Stromal cell of bone marrow (primary cell): ENCODE data around the gene GRB10.

ENCODE experiments used
- DNase-seq: peaks from one replicate; pipeline ENCODE4 v3.0.0-alpha.2; 2012; ENCODE audit warnings: low read depth

The GRB10 gene

DNA sequence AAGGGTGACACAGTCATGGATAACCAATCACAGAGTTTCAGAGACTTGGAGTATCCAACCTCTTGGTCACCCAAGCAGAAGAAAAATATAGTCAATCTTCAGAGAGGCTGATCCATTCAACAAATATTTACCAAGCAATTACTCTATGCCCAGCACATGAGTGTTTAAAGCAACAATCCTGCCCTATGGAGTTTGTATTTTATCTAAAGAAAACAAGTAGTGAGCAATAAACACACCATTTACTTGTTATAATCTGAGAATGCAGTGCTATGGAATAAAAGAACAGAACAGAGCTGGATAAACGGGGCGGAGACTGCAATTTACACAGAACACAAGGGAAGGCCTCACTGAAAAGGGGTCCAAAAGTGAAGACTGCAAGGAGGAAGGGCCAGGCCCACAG, 63.8 kb downstream of the GRB10 start:
- no peak for DNase-seq

DNA sequence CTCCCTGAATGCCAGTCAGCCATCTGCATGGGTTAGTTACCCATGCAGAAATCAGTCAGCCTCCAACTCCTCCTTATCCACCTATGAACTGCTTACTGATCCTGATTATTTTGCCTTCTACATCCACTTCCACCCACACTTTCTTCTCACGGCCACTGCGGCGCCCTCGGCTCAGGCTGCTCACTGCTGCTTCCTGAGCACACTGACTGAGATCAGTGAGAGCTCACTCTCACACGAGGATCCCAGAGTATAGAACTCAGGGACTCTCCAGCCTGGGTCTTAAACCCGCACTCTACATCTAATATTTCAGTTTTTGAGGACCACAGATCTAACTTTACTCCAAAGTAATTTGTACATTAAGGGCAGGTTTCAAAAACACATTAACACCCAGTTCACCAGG, 64.4 kb downstream of the GRB10 start:
- no peak for DNase-seq

DNA sequence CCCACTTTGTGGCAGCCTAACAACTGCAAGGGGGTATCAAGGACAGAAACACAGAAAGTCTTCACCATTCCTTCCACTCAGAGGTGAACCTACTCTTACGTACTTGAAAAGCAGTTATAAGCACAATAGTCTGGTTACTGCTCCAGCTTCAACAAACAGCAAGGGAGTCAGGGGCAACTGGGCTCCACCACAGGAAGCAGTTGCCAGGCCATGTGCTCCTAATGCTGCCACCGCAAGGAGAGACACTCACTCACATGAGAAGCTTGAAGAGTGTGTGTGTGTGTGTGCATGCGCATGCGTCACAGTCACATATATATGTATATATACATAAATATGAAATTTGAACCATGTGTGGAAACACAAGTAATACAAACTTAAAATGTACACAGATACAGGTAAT, 65.5 kb downstream of the GRB10 start:
- DNase-seq = no peak

DNA sequence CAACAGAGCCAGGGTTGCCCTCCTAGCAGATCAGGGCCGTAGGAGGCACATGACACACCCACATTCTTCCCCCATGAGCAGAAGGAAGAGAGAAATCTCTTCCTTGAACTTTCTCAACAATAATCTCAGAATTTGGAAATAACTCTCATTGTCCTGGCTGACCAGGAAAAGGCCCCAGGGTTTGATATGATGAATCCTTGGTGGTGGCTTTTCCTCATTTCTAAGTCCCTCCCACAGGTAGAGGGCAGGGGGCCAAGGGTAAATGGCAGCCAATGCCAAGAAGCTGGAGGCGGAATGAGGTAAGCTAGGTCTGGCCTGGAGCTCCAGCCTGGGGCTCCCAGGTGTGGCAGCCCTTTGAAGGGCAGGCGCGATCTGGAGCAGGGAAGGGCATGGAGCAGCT, 67.8 kb downstream of the GRB10 start:
- no peak for DNase-seq

DNA sequence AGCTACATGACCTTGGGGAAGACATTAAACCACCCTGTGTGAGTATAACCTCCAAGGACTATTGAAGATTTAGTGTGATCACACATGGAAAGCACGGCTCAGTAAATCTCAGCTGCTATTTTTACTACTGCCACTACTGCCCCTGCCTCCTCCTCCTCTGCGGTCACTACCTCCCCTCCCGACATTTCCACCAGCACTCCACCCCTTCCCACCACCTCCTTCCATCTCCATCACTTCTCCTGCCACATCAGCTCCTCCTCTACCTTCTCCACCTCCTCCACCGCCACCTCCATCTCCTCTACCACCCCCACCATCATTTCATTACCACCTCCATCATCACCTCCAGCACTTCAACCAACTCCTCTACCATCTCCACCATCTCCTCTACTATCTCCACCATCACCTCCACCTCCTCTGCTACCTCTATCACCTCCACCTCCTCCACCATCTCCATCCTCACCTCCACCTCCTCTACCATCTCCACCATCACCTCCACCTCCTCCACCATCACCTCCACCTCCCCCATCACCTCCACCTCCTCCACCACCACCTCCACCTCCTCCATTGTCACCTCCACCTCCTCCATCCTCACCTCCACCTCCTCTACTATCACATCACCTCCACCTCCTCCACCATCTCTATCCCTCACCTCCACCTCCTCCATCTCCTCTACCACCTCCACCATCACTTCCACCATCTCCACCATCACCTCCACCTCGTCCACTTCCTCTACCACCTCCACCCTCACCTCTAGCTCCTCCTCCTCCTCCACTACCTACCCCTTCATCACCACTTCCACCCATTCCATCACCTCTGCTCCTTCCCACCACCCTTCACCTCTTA, 69.4 kb downstream of the GRB10 start:
- no peak for DNase-seq

DNA sequence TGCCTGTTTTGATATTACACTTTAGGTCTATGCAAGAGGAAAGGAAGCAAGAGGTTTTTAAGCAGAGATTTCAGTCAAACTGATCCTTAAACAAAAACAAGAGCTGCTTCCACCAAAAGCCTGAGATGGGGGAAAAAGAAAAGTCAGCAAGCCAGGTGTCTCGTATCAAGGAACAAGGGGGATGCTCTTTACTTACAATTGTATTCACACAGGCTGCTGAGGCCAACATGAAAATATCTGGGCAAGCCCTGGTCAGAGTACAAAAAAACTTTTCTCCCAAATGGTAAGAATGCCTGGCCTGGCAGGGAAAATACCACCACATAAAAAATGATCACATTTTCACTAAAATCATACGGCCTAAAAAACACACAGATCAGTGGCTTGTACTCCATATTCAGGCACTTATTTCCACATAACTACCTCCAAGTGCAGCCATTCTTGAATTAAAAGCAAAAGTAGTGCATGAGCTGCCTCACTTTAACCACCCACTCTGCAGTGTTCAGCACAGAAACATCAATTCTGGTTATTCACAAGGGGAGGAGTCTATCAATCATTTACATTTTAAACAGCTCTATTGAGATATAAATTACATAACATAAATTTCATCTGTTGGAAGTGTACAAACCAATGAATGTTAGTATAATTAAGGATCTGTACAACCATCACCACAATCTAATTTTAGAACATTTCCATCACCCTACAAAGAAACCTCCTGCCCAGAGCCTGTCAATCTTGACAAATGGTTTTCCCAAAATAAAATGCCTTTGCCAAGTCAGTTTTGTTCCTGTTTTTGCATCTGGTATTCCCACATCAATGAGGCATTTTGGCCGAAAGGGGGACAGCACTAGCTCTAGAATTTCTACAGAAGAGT, 70.2 kb downstream of the GRB10 start:
- no peak for DNase-seq

DNA sequence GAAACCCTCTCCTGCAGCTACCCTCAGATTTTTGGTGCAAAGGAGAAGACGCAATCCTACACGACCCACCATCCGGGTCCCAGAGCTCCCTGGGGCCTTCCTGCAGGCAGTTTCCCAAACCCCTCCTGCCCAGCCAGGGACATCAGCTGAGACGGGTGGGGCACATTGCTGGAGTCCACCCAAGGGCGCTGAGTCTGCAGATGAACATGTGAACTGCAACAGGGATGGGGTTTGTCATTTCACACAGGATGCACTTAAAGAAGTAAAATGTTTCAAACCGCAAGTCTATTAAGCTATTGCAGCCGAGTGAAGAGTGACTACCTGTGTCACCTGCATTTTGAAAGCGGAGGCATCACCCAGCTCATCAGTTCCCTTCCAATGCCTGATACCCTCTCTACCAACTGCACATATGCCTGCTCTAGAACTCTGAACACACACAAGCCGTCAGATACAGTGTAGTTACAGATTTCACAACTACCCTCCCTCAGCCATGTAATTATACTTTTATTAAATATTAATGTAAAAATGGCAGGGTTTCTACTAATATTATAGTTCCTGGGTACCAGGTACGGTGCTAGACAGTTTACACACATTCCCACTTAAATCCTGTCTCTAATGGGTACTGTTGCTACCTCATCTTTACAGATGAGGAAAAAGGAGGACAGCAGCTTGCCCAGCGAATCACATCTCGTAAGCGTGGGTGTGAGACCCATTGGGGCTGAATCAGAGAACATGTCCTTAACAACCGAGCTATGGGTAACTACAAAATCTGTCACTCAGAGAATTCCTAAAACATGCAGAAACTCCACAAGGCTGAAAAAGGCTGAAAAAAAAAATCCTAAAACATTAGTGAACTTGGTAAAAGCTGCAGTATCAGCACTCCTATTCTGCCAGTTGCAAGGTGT, 71.2 kb downstream of the GRB10 start:
- no peak for DNase-seq

DNA sequence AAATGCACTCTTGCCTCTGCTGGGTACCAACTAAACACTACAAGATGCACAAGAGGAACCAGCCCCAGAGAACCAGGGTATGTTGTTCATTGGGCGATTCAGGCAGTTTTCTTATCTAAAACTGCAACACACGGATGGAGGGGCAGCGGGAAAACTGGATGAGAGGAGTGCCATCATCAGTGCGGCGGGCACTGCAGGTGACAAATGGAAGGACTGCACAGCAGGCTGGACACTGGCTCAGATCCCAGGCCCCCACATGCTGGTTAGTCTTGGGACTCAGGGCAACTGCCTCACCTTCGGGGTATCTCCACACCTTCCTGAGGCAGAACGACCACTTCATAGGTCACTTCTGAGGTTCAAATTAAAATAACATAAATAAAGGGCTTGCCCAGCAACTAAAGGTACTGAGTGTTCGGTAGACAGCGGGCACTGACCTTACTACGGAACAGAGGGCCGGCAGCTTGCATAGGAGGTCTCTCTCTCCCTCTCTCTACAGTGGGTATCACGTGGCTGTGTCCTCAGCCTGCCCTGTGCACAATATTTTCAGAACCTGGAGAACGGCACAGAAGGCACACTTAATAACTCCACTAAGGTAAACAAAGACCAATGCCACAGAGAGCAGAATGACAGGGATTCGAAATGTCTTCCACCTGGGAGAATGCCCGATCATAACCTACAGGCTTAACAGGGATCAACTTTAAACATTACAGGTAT, 72.1 kb downstream of the GRB10 start:
- no peak for DNase-seq

DNA sequence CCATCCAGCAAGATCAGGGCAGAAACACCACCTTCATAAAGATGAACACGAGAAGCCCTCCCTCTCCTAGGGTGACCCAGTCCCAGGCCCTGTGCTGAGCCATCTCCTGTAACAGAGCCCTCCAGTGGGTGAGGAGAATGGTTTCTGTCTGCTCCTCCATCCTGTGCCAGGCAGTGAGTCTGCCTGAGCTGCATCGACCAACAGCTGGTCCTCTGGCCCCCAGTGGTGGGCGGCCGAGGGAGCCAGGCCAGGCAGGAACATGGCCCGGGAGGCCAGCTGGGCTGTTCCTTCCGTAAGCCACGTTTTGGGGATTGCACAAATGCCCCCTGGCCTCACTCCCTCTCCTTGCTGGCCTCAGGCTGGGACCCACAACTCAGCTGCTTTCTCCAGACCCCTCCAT, 73.5 kb downstream of the GRB10 start:
- DNase-seq = no peak

DNA sequence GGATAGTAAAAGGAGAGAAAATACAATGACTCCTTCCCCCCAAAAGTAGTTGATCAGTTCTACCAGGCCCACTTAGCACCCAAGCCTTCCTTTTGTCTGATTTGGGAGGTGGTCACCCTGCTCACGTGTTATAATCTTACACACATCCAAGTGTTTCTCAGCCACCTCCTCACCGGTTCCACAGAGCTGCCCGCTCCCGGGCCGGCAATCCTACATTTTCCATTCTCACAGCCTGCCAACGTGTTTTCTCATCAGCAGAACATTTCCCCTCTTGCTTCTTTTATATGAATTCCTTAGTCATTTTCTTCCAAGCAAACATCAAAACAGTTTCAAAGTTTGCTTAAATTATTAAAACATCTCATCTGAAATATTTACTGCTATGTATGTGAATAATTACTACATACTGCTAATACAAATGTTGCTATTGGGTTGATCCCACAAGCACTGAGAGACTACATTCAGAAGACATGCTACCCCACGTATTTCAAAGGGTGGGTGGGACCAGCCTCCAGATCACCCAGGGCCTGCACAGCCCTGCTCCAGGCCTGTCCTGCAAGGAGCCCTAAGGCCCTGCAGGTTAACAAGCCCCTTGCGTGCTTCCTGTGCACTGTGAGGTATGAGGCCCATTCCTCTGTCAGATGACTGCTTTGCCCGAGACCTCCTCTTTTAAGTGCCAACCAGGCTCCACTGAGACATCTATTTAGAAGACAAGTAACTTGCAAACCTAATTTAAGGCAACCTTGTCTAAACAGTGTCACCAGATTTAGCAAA, 75.3 kb downstream of the GRB10 start:
- DNase-seq = no peak

DNA sequence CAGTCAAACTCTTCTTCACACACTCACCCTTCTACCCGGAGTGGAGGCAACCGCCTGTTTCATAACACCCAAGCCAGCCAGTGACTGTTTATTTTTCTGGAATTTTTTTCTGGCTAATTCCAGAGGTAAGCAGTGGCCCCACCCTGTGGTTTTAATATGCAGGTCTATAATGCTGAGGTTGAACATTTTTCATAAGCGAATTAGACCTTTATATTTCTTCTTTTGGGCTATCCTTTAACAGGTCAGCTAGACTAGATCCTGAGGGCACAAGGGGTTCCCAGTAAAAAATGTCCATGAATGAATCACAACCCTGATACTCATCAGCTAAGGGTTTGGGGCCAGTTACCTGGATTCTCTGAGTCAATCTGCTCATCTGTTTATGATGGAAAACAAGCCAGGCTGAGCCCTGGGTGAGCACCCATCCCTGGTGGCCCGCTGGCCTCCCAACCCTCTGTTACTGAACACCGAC, 76.2 kb downstream of the GRB10 start:
- no peak for DNase-seq

DNA sequence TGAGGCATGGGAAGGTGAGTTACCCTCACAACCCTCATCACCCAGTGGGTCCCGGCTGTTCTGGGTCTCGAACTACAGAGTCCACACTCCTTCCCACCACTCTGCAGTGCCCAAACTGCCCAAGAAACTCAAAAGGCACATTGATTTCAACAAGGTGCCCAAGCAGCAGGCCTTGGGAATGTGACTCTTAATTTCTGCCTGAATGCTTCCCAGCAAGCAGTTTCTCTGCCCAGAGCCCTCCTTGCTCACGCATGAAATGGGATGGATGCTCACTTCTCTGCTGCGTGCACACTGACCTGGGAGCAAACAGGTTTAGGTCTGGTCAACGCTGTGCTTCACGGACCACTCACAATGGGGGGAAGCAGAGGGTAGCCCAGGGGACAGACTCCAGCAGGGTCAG, 77.9 kb downstream of the GRB10 start:
- no peak for DNase-seq

DNA sequence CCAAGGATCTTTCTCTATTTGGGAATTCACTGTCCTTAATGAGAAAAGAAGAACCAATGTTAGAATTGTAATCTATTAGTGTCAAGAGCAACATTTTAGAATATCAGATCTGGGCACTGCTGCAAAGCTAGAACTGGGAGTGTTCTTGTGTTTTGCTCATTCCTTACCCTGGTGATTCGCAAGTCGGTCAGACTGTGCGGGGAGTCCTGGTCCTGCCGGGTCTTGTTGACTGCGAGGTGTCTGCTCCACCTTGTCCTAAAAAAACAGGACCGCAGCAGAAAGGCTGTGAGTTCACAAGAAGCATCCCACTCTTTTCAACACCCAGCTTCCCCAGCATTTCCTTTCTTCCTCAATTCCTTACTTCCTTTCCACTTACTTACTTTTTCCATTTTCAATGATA, 79.0 kb downstream of the GRB10 start:
- DNase-seq = no peak

DNA sequence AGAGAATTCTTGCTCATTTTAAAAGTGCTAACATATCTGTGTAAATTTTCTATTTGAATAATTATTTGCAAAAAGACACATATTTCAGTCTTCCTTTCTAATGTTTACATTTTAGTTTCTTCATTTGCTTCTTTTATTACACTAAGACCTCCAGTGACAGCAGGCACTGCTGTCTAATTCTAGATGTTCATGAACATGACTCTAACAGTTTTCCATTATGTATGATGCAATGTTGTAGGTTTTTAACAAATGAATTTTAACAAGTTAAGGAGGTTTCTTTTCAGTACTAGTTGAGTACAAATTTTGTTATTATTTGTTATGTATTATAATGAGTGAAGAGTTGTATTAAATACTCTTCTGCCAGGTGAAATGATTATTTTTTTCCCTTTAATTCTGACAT, 83.6 kb downstream of the GRB10 start:
- DNase-seq = no peak

DNA sequence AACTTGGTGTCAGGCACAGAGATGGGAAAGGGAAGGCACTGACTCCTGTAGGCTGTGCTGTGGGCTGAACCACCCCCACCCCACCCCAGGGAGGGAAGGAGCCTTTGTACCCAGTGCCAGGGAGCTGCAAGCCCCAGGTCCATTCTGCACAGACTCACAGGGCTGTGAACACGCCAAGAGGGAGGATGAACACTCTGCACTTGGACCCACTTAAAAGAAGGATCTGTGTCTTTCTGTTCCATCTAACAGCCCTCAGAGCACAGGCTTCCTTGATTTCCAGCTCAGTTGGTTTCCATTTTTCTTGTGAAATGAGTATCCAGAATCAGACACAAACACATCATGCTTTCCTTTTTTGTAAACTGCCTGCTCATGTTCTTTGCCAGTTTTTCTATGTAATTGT, 84.9 kb downstream of the GRB10 start:
- no peak for DNase-seq

DNA sequence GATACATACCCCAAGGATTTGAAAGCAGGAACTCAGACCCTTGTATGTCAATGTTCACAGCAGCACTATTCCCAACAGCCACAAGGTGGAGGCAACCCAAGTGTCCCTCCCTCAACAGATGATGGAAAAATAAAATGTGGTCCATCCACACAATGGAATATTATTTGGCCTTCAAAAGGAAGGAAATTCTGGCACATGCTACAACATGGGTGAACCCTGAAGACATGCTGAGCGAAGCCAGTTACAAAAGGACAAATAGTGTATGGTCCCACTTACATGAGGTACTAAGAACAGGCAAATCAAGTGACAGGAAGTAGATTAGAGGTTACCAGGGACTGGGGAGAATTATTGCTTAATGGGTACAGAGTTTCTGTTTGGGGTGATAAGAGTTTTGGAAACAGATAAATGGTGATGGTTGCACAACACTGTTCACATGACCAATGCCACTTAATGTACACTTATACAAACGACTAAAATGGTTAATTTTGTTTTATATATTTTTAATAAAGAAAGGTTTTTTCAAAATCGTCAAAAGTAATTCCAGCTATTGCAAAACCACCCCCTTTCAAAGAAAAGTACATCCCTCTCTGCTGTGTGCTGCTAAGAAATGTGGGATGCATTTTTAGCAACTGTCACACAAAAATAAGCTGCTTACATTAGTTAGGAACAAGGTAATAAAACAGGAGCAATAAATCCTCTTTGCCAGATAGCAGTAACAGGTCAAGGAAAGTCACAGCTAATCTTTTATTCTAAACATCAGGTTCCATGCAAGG, 85.7 kb downstream of the GRB10 start:
- no peak for DNase-seq

DNA sequence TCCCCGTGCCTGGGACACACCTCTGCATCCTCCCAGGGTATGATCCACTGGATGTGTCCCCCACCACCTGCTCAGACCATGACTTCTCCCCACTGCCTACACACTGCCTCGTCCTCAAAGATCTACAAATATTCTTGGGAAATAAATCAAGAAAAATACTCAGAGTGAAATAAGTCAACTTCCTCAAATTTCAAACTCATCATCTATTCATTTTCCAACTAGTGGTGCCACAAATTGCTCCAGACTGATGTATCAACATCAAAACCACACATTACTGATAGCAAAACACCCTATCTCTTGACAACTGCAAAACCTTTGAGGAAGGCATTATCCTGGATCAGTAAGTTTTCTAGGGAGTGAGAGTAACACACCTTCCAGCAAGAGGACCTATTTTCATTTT, 87.7 kb downstream of the GRB10 start:
- DNase-seq = no peak

DNA sequence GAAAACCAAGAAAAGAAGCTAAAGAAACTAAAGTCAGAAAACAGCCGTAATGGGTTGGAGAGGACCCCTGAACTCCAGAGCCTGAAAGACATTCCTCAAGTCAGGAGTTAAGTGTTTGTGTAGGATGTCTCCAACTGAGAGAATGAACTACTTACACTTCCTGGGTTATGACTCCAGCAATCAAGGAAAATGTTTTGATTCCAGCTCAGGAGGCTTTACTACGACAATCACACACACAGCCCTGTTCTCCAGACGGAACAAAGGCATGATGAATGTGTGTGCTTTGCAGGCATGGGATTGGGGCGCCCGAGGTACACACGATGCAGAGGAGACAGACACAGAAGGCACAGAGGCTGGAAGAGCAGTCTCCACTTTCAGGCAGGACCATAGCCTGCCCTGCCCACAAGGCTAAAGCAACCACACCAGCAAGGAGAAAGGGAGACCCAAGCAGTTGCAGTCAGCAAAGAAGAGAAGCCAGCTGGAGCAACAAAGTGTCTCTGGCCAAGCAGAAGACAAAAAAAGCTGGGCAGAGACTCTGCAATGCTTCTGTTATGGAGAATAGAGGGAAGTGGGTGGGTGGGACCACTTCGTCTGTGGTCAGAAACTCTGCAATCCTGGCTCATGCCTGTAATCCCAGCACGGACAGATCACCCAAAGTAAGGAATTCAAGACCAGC, 89.1 kb downstream of the GRB10 start:
- no peak for DNase-seq

DNA sequence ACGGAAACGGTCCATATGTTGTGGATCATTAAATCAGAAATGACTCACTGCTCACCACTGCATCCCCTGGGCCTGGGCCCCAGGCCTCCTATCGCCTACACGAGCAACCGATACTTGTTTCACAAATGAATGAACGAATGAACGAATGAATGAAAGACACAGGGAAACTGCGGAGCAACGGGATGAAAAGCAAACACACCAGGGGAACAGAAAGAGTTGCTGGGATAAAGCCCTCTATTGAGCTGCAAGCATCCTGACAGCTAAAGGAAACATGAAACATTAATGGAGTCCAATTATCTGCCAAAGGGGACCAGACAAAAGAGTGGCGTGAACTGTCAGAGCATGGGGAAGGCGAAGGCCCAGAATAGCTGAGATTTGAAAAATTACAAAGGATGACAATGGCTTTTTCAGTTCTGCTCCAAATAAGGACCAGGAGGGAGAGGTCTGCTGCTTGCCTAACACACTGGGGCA, 92.1 kb downstream of the GRB10 start:
- DNase-seq = no peak
